GM23338 (cell line): ENCODE measurements around the gene ZBTB49. TPM values are rescaled to one million over a fixed set of nuclear protein-coding genes. Genes with fewer than 3 reads are reported as not detected.

Experiments
- ATAC-seq: fragments of 200-7000 bp; cut with Tn5 transposase; 3 replicates; pipeline ENCODE4 v1.9.1; 2020
- DNase-seq: peaks from one replicate; pipeline ENCODE4 v3.0.0-alpha.2; 2015; ENCODE audit warnings: low spot score
- H2AFZ ChIP-seq: fragments of 200-600 bp; sonication (generic); 2 replicates; pipeline ENCODE4 v1.8.0; 2016; ENCODE audit warnings: antibody characterized with exemption, mild to moderate bottlenecking, moderate library complexity
- H3F3A ChIP-seq: fragments of 200-600 bp; sonication (generic); replicated peaks from 2 replicates; pipeline ENCODE4 v1.8.0; 2017; ENCODE audit warnings: antibody characterized with exemption, mixed run types, low read depth
- H3K27ac ChIP-seq: fragments of 200-600 bp; sonication (generic); 2 replicates; pipeline ENCODE4 v1.6.1; 2016; ENCODE audit warnings: low read depth
- H3K27me3 ChIP-seq: fragments of 200-600 bp; sonication (generic); 2 replicates; pipeline ENCODE4 v1.8.0; 2016; ENCODE audit warnings: mild to moderate bottlenecking, mixed run types, moderate library complexity; ENCODE audit not compliant: insufficient read depth
- H3K36me3 ChIP-seq: fragments of 200-600 bp; sonication (generic); 2 replicates; pipeline ENCODE4 v1.8.0; 2016; ENCODE audit warnings: mild to moderate bottlenecking; ENCODE audit not compliant: insufficient read depth
- H3K4me1 ChIP-seq: fragments of 200-600 bp; sonication (generic); 2 replicates; pipeline ENCODE4 v1.8.0; 2016; ENCODE audit warnings: mild to moderate bottlenecking, moderate library complexity; ENCODE audit not compliant: insufficient read depth
- H3K4me2 ChIP-seq: fragments of 200-600 bp; sonication (generic); 2 replicates; pipeline ENCODE4 v1.7.1; 2017; ENCODE audit warnings: mixed run types
- H3K4me3 ChIP-seq: fragments of 200-600 bp; sonication (generic); 2 replicates; pipeline ENCODE4 v1.6.1; 2016; ENCODE audit warnings: mixed run types
- H3K79me2 ChIP-seq: fragments of 200-600 bp; sonication (generic); replicated peaks from 2 replicates; pipeline ENCODE4 v1.8.0; 2017; ENCODE audit warnings: mild to moderate bottlenecking; ENCODE audit not compliant: insufficient read depth
- H3K9me2 ChIP-seq: fragments of 200-600 bp; sonication (generic); 2 replicates; pipeline ENCODE4 v1.8.0; 2017; ENCODE audit not compliant: insufficient read depth
- H4K20me1 ChIP-seq: fragments of 200-600 bp; sonication (generic); replicated peaks from 2 replicates; pipeline ENCODE4 v1.8.0; 2017; ENCODE audit warnings: mild to moderate bottlenecking; ENCODE audit not compliant: insufficient read depth
- H3K27ac Mint-ChIP-seq: 2 replicates; pipeline ENCODE4 v1.8.0; 2020; ENCODE audit warnings: inconsistent platforms, mild to moderate bottlenecking, moderate library complexity, mixed read lengths
- H3K27me3 Mint-ChIP-seq: 3 replicates; pipeline ENCODE4 v1.8.0; 2022; ENCODE audit warnings: low read depth, mild to moderate bottlenecking, moderate library complexity, mixed read lengths, inconsistent platforms; ENCODE audit not compliant: insufficient read depth, poor library complexity
- H3K36me3 Mint-ChIP-seq: 3 replicates; pipeline ENCODE4 v1.8.0; 2021; ENCODE audit warnings: low read depth, mild to moderate bottlenecking, inconsistent platforms, moderate library complexity, mixed read lengths
- H3K4me1 Mint-ChIP-seq: 3 replicates; pipeline ENCODE4 v1.8.0; 2020; ENCODE audit warnings: mild to moderate bottlenecking, inconsistent platforms, mixed read lengths
- H3K4me3 Mint-ChIP-seq: 3 replicates; pipeline ENCODE4 v1.8.0; 2021; ENCODE audit warnings: moderate library complexity, mild to moderate bottlenecking, inconsistent platforms, mixed read lengths
- H3K9me3 Mint-ChIP-seq: 3 replicates; pipeline ENCODE4 v1.8.0; 2020; ENCODE audit warnings: moderate library complexity, mild to moderate bottlenecking, inconsistent platforms, mixed read lengths
- CREB1 ChIP-seq: fragments of 250-450 bp; sonication (Bioruptor Pico); IDR thresholded peaks from 2 replicates; pipeline ENCODE4 v1.5.0; 2020; ENCODE audit warnings: low read depth, mild to moderate bottlenecking, moderate library complexity
- CTCF ChIP-seq, 2 experiments: fragments of 200-600 bp in 1 of 2; sonication (generic) in 1 of 2; conservative IDR thresholded peaks; 2 replicates each; pipeline versions ENCODE4 v1.5.1 to v1.6.1; 2016 to 2017; ENCODE audit warnings: antibody characterized with exemption in 2 of 2, low read depth in 2 of 2, mild to moderate bottlenecking in 2 of 2, moderate library complexity in 1 of 2
- ETS1 ChIP-seq: IDR thresholded peaks from 2 replicates; pipeline ENCODE4 v1.6.1; 2016; ENCODE audit warnings: antibody characterized with exemption
- EZH2 ChIP-seq: fragments of 200-600 bp; sonication (generic); IDR thresholded peaks from one replicate; pipeline ENCODE4 v1.8.0; 2017; ENCODE audit warnings: antibody characterized with exemption, mild to moderate bottlenecking, low read depth; ENCODE audit not compliant: unreplicated experiment
- EZH2phosphoT487 ChIP-seq: fragments of 200-600 bp; sonication (generic); IDR thresholded peaks from one replicate; pipeline ENCODE4 v1.8.1; 2018; ENCODE audit warnings: antibody characterized with exemption; ENCODE audit not compliant: unreplicated experiment
- NANOG ChIP-seq: IDR thresholded peaks from 2 replicates; pipeline ENCODE4 v1.6.1; 2016; ENCODE audit warnings: antibody characterized with exemption, borderline replicate concordance
- REST ChIP-seq: IDR thresholded peaks from one replicate; pipeline ENCODE4 v1.6.1; 2018; ENCODE audit warnings: antibody characterized with exemption; ENCODE audit not compliant: unreplicated experiment
- STAT1 ChIP-seq: IDR thresholded peaks from one replicate; pipeline ENCODE4 v1.6.1; 2016; ENCODE audit warnings: antibody characterized with exemption; ENCODE audit not compliant: unreplicated experiment
- ZNF114 ChIP-seq: fragments of 250-450 bp; sonication (Bioruptor Pico); IDR thresholded peaks from 2 replicates; pipeline ENCODE4 v1.5.0; 2020; ENCODE audit warnings: mild to moderate bottlenecking, moderate library complexity
- ZNF331 ChIP-seq: fragments of 250-450 bp; sonication (Bioruptor Pico); IDR thresholded peaks from 2 replicates; pipeline ENCODE4 v1.5.0; 2020; ENCODE audit warnings: low read depth, mild to moderate bottlenecking, moderate library complexity
- ZNF462 ChIP-seq: fragments of 250-450 bp; sonication (Bioruptor Pico); IDR thresholded peaks from 2 replicates; pipeline ENCODE4 v1.5.0; 2020; ENCODE audit warnings: mild to moderate bottlenecking, moderate library complexity
- polyA plus RNA-seq: library from polyadenylated mRNA; unstranded; fragments of >200 nt; fragmentation: Nextera tagmentation; extraction: Ambion mirVana; gene quantifications from 2 replicates; pipeline ENCODE4 v1.2.1, GENCODE V29; 2016
- total RNA-seq: library from RNA; depleted of rRNA; stranded (reverse); fragments of >200 nt; shearing (Covaris generic); gene quantifications from 2 replicates; pipeline ENCODE4 v1.2.3, GENCODE V29; 2014

Gene ZBTB49
- total and polyA plus RNA-seq, 2 experiments from 2014 or later, result 4.1 to 6.0 TPM

- H3K4me1 ChIP-seq, result no peaks in the 10 kb centered on the region
- no peak overlapping the region for H3K27ac ChIP-seq
- Mint-ChIP-seq H3K27ac (no peak overlapping the region), H3K4me1 (no peaks in the 10 kb centered on the region), H3K4me3 (no peak overlapping the region; the same call in 2 of the 3 replicates), H3K9me3 (no peaks in the 10 kb centered on the region), H3K27me3 (peaks cover 1% of the 10 kb centered on the region), H3K36me3 (peaks cover 76% of the 10 kb centered on the region)
- no peak overlapping the region for H2AFZ ChIP-seq
- no peaks in the 10 kb centered on the region for H3F3A ChIP-seq
- H3K9me2 ChIP-seq, result no peaks in the 10 kb centered on the region
- H3K27me3 ChIP-seq, result no peaks in the 10 kb centered on the region
- TF ChIP-seq CTCF (conservative IDR thresholded peaks at IDR 0.05; ENCODE audit: low read depth in 2 of 2), result no peak
- TF ChIP-seq EZH2phosphoT487, result no peak
- TF ChIP-seq EZH2, result no peak
- TF ChIP-seq ZNF331 (CRISPR knock-in tag), result no peak
- TF ChIP-seq REST, result no peak
- TF ChIP-seq ZNF114 (CRISPR knock-in tag), result no peak
- no peak for TF ChIP-seq ZNF462 (CRISPR knock-in tag)
- TF ChIP-seq CREB1 (CRISPR knock-in tag), result no peak
- no peak for TF ChIP-seq ETS1
- TF ChIP-seq STAT1, result no peak
- TF ChIP-seq NANOG, result no peak
- H3K4me3 ChIP-seq, result no peak overlapping the region
- DNase-seq (no peak), ATAC-seq (no peak)
- H3K36me3 ChIP-seq, result peaks cover 64% of the 10 kb centered on the region
- peaks cover 12% of the 10 kb centered on the region; the same call in 1 of the 2 replicates for H4K20me1 ChIP-seq
- no peak overlapping the region for H3K4me2 ChIP-seq
- H3K79me2 ChIP-seq, result 0 out of 2 replicates have a peak, but pooled peaks cover 3% of the 10 kb centered on the region
Observed at GRCh38 chr4:4274226-4274625, 15.8 kb upstream of the ZBTB49 start.
